HepG2 (cell line): ENCODE measurements around the gene KCNIP3.

Experiments
- BRF2 ChIP-seq: sonication (generic); formaldehyde crosslinking; IDR thresholded peaks from 2 replicates; pipeline ENCODE4 v1.8.1; 2022; ENCODE audit warnings: mild to moderate bottlenecking, missing genetic modification reagents
- CTCF ChIP-seq: sonication (generic); formaldehyde crosslinking; IDR thresholded peaks from 2 replicates; pipeline ENCODE4 v1.5.0; 2020; ENCODE audit warnings: mild to moderate bottlenecking, missing genetic modification reagents, moderate library complexity
- MLX ChIP-seq: IDR thresholded peaks from 2 replicates; pipeline ENCODE4 v1.6.1; 2016
- PLRG1 ChIP-seq: fragments of 450-650 bp; conservative IDR thresholded peaks from 2 replicates; pipeline ENCODE4 v1.6.1; 2016
- POLR2A ChIP-seq, 2 experiments: IDR thresholded peaks; 2 replicates each; pipeline ENCODE4 v1.6.1; 2011; ENCODE audit warnings: low read depth in 2 of 2, low read length in 2 of 2, mild to moderate bottlenecking in 1 of 2, moderate library complexity in 1 of 2; ENCODE audit not compliant: insufficient read depth in 1 of 2
- YEATS4 ChIP-seq: sonication (generic); formaldehyde crosslinking; IDR thresholded peaks from 2 replicates; pipeline ENCODE4 v1.4.0; 2020; ENCODE audit warnings: missing genetic modification reagents, borderline replicate concordance
- ZNF263 ChIP-seq: sonication (generic); formaldehyde crosslinking; IDR thresholded peaks from 2 replicates; pipeline ENCODE4 v1.4.0; 2020; ENCODE audit warnings: missing genetic modification reagents
- ZNF563 ChIP-seq: sonication (generic); formaldehyde crosslinking; IDR thresholded peaks from 2 replicates; pipeline ENCODE4 v1.8.0; 2022; ENCODE audit warnings: mild to moderate bottlenecking, moderate library complexity, missing genetic modification reagents
- ZNF629 ChIP-seq: sonication (generic); formaldehyde crosslinking; conservative IDR thresholded peaks from 2 replicates; pipeline ENCODE4 v1.5.0; 2020; ENCODE audit warnings: missing genetic modification reagents
- ZSCAN25 ChIP-seq: sonication (generic); formaldehyde crosslinking; IDR thresholded peaks from 2 replicates; pipeline ENCODE4 v1.8.0; 2022; ENCODE audit warnings: mild to moderate bottlenecking, missing genetic modification reagents

- TF ChIP-seq ZSCAN25 (CRISPR knock-in tag) = no peak
- TF ChIP-seq POLR2A (IDR thresholded peaks at IDR 0.05; ENCODE audit: insufficient read depth in 1 of 2, low read depth in 2 of 2, low read length in 2 of 2) = no peak
- no peak for TF ChIP-seq BRF2 (CRISPR knock-in tag)
- no peak for TF ChIP-seq PLRG1
- no peak for TF ChIP-seq MLX
- TF ChIP-seq ZNF263 (CRISPR knock-in tag) = no peak
- TF ChIP-seq YEATS4 (CRISPR knock-in tag) = no peak
- TF ChIP-seq ZNF629 (CRISPR knock-in tag) = no peak
- TF ChIP-seq ZNF563 = no peak
- TF ChIP-seq CTCF = no peak
Measured at GRCh38 chr2:95374029-95374428, 76.9 kb downstream of the KCNIP3 start.
